Skeletal muscle satellite cell (primary cell): ENCODE measurements around the gene ABI3BP.
A peak's percentile ranks its signal among the peaks of the same experiment; 100 is the strongest.

ENCODE experiments used
- H3K27me3 ChIP-seq: 2 replicates; pipeline ENCODE4 v1.7.0; 2013; ENCODE audit warnings: low read length; ENCODE audit not compliant: control insufficient read depth, insufficient read depth
- H3K36me3 ChIP-seq: 2 replicates; pipeline ENCODE4 v1.7.0; 2013; ENCODE audit warnings: mild to moderate bottlenecking, control low read depth, low read length; ENCODE audit not compliant: insufficient read depth
- H3K4me1 ChIP-seq: 2 replicates; pipeline ENCODE4 v1.7.0; 2013; ENCODE audit warnings: low read length; ENCODE audit not compliant: control insufficient read depth, insufficient read depth
- H3K4me2 ChIP-seq: 2 replicates; pipeline ENCODE4 v1.7.0; 2013; ENCODE audit warnings: mild to moderate bottlenecking, low read length
- H3K4me3 ChIP-seq: 2 replicates; pipeline ENCODE4 v1.7.0; 2013; ENCODE audit warnings: low read length
- H3K9ac ChIP-seq: 2 replicates; pipeline ENCODE4 v1.7.0; 2013; ENCODE audit warnings: mild to moderate bottlenecking, low read depth, low read length, moderate library complexity
- H3K9me3 ChIP-seq: replicated peaks from 2 replicates; pipeline ENCODE4 v1.7.0; 2013; ENCODE audit warnings: mild to moderate bottlenecking, control low read depth, low read length

The ABI3BP gene

GRCh38 chr3:100761211-100761942 is 231.8 kb downstream of the ABI3BP start:
- no peaks in the 10 kb centered on the region for H3K27me3 ChIP-seq
- H3K9ac ChIP-seq: no peak overlapping the region
- peaks cover 12% of the 10 kb centered on the region for H3K36me3 ChIP-seq
- H3K4me1 ChIP-seq: no peaks in the 10 kb centered on the region
- no peak overlapping the region for H3K4me3 ChIP-seq
- H3K4me2 ChIP-seq: no peak overlapping the region
- H3K9me3 ChIP-seq: no peaks in the 10 kb centered on the region

GRCh38 chr3:100760377-100760776 is 232.8 kb downstream of the ABI3BP start:
- H3K36me3 ChIP-seq: peaks cover 9% of the 10 kb centered on the region
- no peaks in the 10 kb centered on the region for H3K27me3 ChIP-seq
- no peak overlapping the region for H3K9ac ChIP-seq
- H3K4me3 ChIP-seq: no peak overlapping the region
- peak overlapping the region; percentile 25 for H3K4me2 ChIP-seq
- no peaks in the 10 kb centered on the region for H3K4me1 ChIP-seq
- H3K9me3 ChIP-seq: no peaks in the 10 kb centered on the region

GRCh38 chr3:100759950-100760349 is 233.3 kb downstream of the ABI3BP start:
- H3K9me3 ChIP-seq: no peaks in the 10 kb centered on the region
- no peak overlapping the region for H3K4me3 ChIP-seq
- no peak overlapping the region for H3K4me2 ChIP-seq
- no peaks in the 10 kb centered on the region for H3K4me1 ChIP-seq
- H3K27me3 ChIP-seq: no peaks in the 10 kb centered on the region
- peaks cover 13% of the 10 kb centered on the region for H3K36me3 ChIP-seq
- H3K9ac ChIP-seq: no peak overlapping the region

GRCh38 chr3:100759159-100759558 is 234.1 kb downstream of the ABI3BP start:
- no peak overlapping the region for H3K4me3 ChIP-seq
- H3K36me3 ChIP-seq: peaks cover 19% of the 10 kb centered on the region
- no peak overlapping the region for H3K9ac ChIP-seq
- H3K27me3 ChIP-seq: no peaks in the 10 kb centered on the region
- H3K4me1 ChIP-seq: peaks cover under 1% of the 10 kb centered on the region
- H3K4me2 ChIP-seq: no peak overlapping the region
- no peaks in the 10 kb centered on the region for H3K9me3 ChIP-seq

- H3K9me3 ChIP-seq: no peaks in the 10 kb centered on the region
- H3K4me3 ChIP-seq: no peak overlapping the region
- no peaks in the 10 kb centered on the region for H3K27me3 ChIP-seq
- H3K4me2 ChIP-seq: no peak overlapping the region
- H3K9ac ChIP-seq: no peak overlapping the region
- peaks cover 7% of the 10 kb centered on the region for H3K4me1 ChIP-seq
- H3K36me3 ChIP-seq: peaks cover 45% of the 10 kb centered on the region
These were observed 236.8 kb downstream of the ABI3BP start for GRCh38 chr3:100756441-100756840.

- H3K4me3 ChIP-seq: no peak overlapping the region
- no peak overlapping the region for H3K9ac ChIP-seq
- peaks cover 59% of the 10 kb centered on the region for H3K36me3 ChIP-seq
- H3K4me2 ChIP-seq: no peak overlapping the region
- no peaks in the 10 kb centered on the region for H3K9me3 ChIP-seq
- H3K27me3 ChIP-seq: no peaks in the 10 kb centered on the region
- peaks cover 7% of the 10 kb centered on the region for H3K4me1 ChIP-seq
These were observed 238.5 kb downstream of the ABI3BP start for GRCh38 chr3:100754563-100755334.

GRCh38 chr3:100753846-100754245 is 239.4 kb downstream of the ABI3BP start:
- Histone ChIP-seq H3K4me3 (no peak overlapping the region), H3K9me3 (no peaks in the 10 kb centered on the region), H3K4me2 (no peak overlapping the region), H3K4me1 (peaks cover 7% of the 10 kb centered on the region), H3K36me3 (peaks cover 68% of the 10 kb centered on the region), H3K27me3 (no peaks in the 10 kb centered on the region), H3K9ac (no peak overlapping the region)

GRCh38 chr3:100748967-100749366 is 244.3 kb downstream of the ABI3BP start:
- H3K4me3 ChIP-seq: no peak overlapping the region
- peaks cover 90% of the 10 kb centered on the region for H3K36me3 ChIP-seq
- no peaks in the 10 kb centered on the region for H3K27me3 ChIP-seq
- no peaks in the 10 kb centered on the region for H3K9me3 ChIP-seq
- H3K4me2 ChIP-seq: no peak overlapping the region
- H3K4me1 ChIP-seq: peaks cover 4% of the 10 kb centered on the region
- no peak overlapping the region for H3K9ac ChIP-seq

GRCh38 chr3:100748220-100748619 is 245.0 kb downstream of the ABI3BP start:
- Histone ChIP-seq H3K9me3 (no peaks in the 10 kb centered on the region), H3K4me1 (no peaks in the 10 kb centered on the region), H3K4me2 (no peak overlapping the region), H3K36me3 (peaks cover 88% of the 10 kb centered on the region), H3K4me3 (no peak overlapping the region), H3K9ac (no peak overlapping the region), H3K27me3 (no peaks in the 10 kb centered on the region)

- H3K36me3 ChIP-seq: peaks cover 79% of the 10 kb centered on the region
- H3K9ac ChIP-seq: no peak overlapping the region
- no peak overlapping the region for H3K4me2 ChIP-seq
- H3K4me3 ChIP-seq: no peak overlapping the region
- H3K4me1 ChIP-seq: no peaks in the 10 kb centered on the region
- H3K9me3 ChIP-seq: no peaks in the 10 kb centered on the region
- H3K27me3 ChIP-seq: no peaks in the 10 kb centered on the region
These were observed 247.1 kb downstream of the ABI3BP start for GRCh38 chr3:100746092-100746491.

GRCh38 chr3:100745617-100746016 is 247.6 kb downstream of the ABI3BP start:
- H3K4me1 ChIP-seq: no peaks in the 10 kb centered on the region
- no peaks in the 10 kb centered on the region for H3K9me3 ChIP-seq
- H3K36me3 ChIP-seq: peaks cover 79% of the 10 kb centered on the region
- no peak overlapping the region for H3K4me2 ChIP-seq
- H3K9ac ChIP-seq: no peak overlapping the region
- no peaks in the 10 kb centered on the region for H3K27me3 ChIP-seq
- no peak overlapping the region for H3K4me3 ChIP-seq

GRCh38 chr3:100744671-100745070 is 248.6 kb downstream of the ABI3BP start:
- Histone ChIP-seq H3K9ac (no peak overlapping the region), H3K4me3 (no peak overlapping the region), H3K4me1 (no peaks in the 10 kb centered on the region), H3K36me3 (peaks cover 81% of the 10 kb centered on the region), H3K9me3 (no peaks in the 10 kb centered on the region), H3K4me2 (no peak overlapping the region), H3K27me3 (no peaks in the 10 kb centered on the region)
